GM18861 (cell line): ENCODE measurements around the gene UIMC1.

Experiments
- ATAC-seq: cut with Tn5 transposase; IDR thresholded peaks from one replicate; pipeline ENCODE4 v1.9.1; 2021; ENCODE audit not compliant: unreplicated experiment

The UIMC1 gene

GRCh38 chr5:176886336-176887251 is 120.0 kb downstream of the UIMC1 start:
- no peak for ATAC-seq

- no peak for ATAC-seq
These were observed 122.0 kb downstream of the UIMC1 start for GRCh38 chr5:176884571-176884890.

GRCh38 chr5:176883700-176884570 is 122.6 kb downstream of the UIMC1 start:
- no peak for ATAC-seq

- ATAC-seq = no peak
These were observed 124.0 kb downstream of the UIMC1 start for GRCh38 chr5:176882567-176882903.

- ATAC-seq = no peak
These were observed 124.6 kb downstream of the UIMC1 start for GRCh38 chr5:176881816-176882566.

DNA sequence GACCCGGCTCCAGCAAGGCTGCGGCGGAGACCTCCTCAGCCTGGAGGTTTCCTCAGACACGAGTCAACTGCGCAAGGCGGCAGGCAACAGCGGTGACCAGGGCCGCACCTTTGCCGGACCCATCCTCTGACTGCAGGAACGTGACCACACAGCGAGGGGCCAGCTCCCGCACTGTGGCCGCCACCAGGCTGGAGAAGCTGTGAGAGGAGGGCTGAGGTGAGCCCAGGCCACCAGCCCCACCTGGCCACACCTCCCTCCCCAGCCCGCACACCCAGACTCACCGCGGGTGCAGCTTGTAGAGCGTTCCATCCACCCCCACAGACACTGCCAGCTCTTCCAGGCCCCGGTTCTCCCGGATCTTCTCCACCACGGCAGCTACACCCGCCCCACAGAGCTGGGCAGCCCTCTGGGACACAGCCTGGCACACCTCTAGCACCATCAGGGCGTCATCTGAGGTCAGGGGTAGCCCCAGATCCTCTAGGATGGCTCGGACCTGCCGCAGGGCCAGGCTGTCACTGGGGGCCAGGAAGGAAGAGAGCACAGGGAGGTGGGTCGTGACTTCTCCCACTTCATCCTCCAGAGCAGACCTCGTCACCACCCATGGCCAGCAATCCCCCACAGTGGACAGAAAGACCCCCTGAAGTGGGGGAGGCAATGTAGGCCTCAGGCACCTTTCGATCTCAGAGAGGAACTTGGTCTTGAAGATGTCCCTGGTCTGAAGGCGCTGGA is 125.4 kb downstream of the UIMC1 start:
- ATAC-seq = no peak

GRCh38 chr5:176880366-176881020 is 126.1 kb downstream of the UIMC1 start:
- ATAC-seq = no peak

GRCh38 chr5:176879663-176880361 is 126.8 kb downstream of the UIMC1 start:
- ATAC-seq = no peak

DNA sequence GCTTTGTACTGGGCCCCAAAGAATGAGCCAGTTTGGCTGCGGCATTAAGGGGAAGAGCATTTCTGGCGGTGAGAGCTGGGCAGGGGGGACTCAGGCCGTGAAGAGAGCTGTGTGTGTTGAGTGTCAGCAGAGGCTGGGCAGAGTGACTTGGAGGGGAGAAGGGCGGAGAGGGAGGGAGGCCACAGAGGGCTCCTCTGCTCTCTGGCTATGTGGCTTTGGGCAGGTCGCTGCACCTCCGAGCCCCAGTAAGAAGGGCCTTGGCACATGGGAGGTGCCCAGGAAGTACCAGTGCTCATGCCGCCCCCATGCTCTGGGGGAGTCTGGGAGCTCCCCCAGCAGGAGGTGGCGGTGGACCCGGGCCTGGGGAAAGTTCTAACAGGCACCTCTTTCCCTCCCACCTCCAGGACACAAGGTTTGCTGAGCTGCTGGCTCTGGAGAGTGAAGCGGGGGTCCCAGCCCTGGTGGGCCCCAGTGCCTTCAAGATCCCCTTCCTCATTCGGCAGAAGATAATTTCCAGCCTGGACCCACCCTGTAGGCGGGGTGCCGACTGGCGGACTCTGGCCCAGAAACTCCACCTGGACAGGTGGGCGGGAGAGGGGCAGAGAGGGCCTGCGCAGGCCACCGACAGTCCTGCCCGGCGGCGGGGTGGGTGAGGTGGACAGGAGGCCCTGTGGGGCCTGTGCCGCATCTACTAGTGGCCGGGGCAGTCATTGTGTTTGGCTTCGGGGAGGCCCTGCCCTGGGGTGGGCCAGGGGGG is 127.5 kb downstream of the UIMC1 start:
- ATAC-seq = no peak

DNA sequence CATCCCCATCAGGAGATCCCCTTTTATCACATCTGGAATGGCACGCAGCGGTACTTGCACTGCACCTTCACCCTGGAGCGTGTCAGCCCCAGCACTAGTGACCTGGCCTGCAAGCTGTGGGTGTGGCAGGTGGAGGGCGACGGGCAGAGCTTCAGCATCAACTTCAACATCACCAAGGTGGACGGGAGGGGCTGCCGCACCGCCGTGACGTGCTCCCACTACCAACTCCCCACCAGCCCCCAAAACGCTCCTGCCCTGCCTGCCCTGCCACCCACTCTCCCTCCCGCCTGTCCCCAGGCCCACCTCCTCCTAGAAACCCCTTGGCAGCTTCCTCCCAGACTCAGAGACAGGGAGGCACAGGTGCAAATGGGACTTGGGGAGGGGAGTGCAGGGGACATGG is 128.1 kb downstream of the UIMC1 start:
- ATAC-seq = no peak

- ATAC-seq = no peak
These were observed 128.7 kb downstream of the UIMC1 start for GRCh38 chr5:176877793-176878331.

DNA sequence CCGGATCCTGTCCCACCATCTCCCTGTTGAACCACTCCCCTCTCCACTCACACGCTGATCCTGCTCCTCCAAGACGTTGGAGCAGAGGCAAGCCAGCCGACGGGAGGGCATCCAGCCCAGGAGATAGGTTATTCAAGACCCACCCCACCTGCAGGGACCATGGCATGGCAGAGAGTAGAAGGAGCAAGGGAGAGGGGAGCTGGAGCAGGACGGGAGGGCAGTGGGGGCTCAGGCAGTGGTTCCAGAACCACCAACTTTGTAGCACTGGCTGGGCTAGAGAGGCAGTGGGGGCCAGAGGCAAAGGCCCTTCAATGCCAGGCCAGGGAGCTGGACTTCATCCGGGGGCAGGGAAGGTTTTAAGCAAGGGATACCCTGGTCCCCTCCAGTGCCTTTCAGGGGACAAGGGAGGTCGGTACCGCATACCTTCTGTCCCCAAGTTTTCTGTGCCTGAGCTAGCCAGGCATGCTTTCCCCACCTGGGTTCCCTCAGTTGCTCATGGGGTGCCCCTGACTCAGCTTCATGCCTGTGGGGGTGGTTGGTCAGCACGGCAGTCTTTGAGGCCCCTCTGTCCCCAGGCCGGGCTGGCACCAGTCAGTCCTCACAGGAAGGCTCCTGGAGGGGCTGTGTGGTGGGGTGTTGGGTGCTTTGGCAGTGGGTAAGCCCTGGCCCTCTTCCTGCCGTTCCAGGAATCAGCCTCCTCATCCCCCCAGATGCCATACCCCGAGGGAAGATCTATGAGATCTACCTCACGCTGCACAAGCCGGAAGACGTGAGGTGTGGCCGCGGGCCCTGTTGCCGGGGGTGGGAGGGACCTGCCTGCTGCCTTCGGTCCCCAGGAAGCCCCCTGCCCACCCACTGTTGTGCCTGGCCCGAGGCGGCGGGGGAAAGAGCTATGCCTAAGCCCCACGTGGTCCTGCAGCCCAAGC is 129.8 kb downstream of the UIMC1 start:
- ATAC-seq = no peak

- no peak for ATAC-seq
These were observed 130.6 kb downstream of the UIMC1 start for GRCh38 chr5:176875783-176876505.

- no peak for ATAC-seq
These were observed 131.5 kb downstream of the UIMC1 start for GRCh38 chr5:176875014-176875550.

GRCh38 chr5:176874198-176874780 is 132.3 kb downstream of the UIMC1 start:
- ATAC-seq = no peak

DNA sequence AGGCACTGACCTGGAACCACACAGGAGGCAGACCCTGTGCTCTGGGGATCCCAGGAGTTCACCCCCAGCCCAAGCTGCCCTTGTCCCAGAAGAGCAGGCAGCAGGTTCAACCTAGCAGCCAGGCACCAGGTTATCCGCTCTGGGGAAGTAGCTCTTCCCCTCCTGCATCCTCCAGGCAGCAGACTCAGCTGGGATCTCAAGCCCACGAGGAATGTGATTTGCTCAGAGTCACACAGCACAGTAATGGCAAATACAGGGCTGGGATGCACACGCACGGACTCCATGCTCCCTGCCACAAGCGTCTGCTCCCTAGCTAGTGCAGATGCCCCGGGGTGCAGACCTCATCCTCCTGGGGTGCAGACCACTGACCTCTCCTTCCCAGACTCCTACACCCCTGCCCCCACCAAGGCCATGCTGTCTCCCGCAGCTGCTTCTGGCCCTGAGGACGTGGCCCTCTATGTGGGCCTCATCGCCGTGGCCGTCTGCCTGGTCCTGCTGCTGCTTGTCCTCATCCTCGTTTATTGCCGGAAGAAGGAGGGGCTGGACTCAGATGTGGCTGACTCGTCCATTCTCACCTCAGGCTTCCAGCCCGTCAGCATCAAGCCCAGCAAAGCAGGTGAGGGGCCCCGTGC is 132.9 kb downstream of the UIMC1 start:
- ATAC-seq = no peak
